Stromal cell of bone marrow (primary cell): ENCODE data around the gene CDC42BPB.
"Not testable (repeated sequence)": the region's sequence is repeated elsewhere in the genome, so short reads cannot be mapped to it uniquely, and the experiment has no call there.

Experiments used
- DNase-seq: peaks from one replicate; pipeline ENCODE4 v3.0.0-alpha.2; 2012; ENCODE audit warnings: low read depth

Gene CDC42BPB

DNA sequence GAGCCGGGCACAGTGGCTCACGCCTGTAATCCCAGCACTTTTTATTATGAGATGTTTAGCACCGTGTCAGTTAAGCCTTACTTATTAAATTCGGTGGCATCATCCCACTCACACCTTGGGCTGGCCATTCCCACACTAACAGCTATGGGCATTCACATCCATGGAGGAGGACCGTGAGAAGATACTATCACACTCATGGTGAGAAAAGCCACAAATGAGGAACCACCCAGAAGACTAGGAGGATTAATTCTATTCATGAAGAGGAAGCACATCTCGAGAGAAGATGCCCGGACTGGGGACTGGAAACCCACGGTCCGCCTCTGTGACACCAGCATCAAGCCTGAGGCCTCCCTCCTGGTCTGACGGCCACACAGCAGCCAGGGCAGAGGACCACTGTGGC is 4.9 kb downstream of the CDC42BPB start:
- no peak for DNase-seq

DNA sequence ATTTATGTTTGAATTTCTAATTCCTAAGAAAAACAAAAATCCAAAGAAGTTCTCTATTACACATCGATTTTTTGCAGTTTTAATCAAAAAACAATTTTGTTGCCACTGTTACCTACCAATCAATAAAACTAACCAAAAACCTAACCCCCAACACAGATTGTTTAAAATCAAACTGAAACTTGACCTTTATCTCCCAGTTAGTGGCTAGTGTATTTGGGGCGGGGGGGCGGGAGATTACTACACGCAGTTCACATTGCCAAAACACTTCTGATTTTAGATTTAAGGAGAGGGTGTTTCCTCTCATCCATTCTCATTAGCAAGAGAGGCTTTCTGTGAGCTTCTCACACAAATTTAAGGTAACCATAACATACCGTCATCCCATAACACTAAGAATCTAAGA is 6.4 kb downstream of the CDC42BPB start:
- no peak for DNase-seq

DNA sequence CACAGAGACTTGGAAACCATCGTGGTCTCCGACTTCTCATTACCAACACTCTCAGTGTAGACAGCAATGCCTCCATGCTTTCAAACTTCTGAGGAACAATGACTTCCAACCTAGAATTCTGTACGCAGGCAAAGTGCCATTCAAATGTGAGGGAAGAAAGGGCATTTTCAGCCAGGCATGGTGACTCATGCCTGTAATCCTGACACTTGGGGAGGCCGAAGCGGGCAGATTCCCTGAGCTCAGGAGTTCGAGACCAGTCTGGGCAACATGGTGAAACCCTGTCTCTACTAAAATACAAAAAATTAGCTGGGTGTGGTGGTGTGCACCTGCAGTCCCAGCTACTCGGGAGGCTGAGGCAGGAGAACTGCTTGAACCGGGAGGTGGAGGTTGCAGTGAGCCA is 9.9 kb downstream of the CDC42BPB start:
- DNase-seq, result not testable (repeated sequence)

DNA sequence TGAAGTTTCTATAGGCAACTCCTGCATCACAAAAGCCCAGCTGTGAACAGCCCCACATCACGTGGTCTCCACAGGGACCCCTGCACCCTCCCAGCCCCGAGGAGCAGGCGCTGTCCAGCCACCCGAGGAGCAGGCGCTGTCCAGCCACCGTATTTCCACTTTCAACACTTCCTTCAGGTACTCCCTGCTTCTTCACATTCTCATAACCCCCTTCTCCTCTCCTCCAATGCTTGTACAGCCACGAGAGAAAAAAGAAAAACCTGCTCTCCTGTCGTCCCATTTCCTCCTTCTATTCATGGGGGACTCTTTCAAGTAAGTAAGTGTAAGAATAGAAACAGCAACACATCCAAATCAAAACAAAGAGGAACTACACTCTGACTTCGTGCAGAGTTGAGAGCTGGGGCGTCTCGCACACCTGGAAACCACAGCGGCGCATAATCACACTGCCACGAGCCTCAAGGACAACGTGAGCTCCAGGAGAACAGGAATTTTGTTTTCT is 11.9 kb downstream of the CDC42BPB start:
- no peak for DNase-seq

DNA sequence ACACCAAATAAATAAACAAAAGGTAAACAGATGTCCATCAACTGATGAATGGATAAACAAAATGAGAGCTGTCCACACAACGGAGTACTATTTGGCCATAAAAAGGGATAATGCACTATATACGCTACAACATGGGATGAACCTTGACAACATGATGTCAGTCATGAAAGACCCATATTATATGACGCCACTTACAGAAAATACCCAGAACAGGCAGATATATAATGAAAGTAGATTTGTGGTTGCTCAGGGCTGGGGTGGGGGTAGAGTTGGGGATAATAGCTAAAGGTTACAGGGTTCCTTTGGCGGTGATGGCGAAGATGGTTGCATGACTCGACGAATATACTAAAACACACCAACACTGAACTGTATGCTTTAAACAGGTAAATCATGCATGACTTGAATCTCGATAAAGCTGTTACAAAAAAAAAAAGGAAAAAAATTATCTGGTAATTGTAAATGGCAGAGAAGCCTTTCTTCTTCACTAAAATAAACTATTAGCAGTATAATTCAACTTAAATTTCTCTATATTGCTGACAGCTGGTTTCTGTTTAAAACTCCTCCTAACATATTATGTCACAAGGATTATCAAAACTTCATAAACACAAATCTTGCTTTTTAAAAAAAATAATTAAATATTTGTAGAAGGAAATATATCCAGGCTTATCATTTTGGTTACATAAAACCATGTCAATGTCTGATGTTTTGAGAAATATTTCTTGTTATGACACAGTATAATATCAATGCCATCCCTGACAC is 13.9 kb downstream of the CDC42BPB start:
- DNase-seq, result no peak

DNA sequence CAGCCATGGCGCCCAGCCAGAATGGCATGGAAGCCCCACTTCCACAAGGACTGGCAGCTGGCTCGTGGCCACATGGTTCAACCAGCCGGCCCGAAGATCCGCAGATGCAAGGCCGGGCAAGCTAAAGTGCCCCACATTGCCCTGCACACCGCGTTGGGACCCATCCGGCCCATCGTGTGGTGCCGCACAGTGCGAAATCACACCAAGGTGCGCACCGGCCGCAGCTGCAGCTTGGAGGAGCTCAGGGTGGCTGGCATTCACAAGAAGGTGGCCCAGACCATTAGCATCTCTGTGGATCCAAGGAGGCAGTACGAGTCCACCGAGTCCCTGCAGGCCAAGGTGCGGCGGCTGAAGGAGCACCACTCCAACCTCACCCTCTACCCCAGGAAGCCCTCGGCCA is 15.9 kb downstream of the CDC42BPB start:
- DNase-seq, result no peak

DNA sequence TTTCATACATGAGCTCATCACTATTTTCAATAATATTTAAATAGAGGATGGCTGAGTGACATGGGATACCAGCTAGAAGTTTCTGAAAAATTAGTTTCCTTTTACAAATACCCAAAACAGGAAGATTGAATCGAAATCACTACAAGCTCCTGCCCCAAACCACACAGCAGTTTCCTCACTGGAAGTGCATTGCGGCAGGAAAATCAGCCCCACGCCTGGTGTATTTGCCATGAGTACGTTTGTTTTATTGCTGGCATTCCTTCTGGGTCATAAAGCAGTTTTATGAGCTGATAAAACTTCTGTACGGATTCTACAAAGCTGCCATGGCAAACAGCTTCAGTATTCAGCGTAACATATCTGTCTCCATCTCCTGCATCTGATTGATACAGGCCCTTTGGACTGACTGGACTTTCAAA is 23.7 kb downstream of the CDC42BPB start:
- no peak for DNase-seq

DNA sequence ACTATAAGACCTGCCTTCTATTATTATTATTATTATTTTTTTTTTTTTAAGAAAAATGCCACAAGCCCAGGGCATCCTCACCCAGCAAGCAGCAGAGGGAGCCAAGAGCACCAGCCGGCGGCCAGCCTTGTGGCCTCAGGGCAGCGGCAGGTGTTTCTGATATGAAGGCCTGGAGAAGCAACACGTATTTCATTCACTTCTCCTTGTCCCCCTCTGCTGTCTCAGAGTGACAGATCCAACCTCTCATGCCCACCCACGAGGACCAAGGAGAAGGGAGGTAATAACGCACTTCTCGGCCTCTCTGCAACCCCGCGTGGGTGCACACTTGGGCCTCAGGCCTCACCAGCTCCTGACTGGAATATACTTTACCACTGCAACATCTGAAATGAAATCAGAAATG is 25.4 kb downstream of the CDC42BPB start:
- DNase-seq, result no peak

DNA sequence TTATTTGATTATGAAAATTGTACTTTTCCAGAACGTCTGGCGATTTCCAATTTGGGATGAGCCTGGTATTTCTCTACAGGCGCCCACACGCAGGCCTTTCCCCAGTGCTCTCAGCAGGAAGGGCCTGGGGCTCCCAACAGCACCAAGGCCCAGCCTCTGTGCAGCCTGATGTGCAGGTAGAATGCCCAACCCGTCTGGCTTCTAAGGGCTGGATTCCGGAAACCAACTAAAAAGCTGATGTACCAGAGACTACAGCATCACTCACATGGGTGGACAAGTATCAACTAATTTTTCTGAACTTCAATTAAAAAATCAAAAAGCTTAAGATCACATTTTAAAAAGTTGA is 25.8 kb downstream of the CDC42BPB start:
- no peak for DNase-seq

DNA sequence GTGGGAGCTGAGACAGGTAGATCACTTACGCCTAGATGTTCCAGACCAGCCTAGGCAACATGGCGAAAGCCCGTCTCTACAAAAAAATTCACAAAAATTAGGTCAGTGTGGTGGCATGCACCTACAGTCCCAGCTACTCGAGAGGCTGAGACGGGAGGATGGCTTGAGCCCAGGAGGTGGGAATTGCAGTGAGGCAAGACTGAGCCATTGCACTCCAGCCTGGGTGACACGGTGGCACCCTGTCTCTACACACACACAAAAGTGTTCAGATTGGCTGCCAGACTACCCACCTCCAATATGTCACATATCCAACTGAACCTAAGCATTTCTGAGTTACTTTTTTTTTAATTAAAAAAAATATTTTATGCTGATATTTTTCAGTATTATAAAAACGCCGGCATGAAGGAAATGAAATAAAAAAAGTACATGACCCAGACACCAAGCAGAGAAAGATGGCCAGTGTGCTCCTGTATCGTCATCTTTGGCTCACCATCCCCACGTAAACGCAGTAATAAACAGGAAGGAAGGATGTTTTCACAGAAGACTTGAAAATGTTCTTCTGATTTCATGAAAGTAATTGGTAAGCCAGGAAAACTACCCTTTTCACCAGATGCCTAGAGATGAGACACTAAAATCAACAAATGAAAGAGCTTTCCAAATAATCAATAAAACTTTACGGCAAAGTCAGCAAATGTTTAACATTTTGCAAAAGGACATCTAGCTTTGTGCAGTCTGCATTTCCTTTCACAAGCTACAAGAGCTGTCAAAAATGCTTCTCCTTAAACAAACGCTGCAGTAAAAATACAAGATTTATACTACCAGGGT is 26.4 kb downstream of the CDC42BPB start:
- no peak for DNase-seq

DNA sequence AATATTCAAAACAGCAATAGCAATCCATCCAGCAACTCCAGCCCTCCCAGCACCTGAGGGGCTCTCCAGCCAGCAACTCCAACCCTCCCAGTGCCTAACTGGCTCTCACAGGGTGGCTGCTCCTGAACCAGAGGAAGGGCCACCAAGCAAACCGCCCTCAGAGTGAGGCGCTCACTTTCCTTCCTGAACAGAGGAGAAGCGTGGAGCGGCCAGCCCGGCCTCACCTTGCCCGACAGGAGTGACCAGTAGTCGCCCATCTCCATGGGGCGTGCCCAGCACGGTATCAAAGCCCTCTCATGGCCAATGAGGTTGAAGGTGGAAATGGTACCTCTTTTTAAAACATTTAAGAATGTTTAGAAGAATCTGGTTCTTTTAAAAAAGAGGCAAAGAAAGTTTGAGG is 27.4 kb downstream of the CDC42BPB start:
- DNase-seq, result no peak

DNA sequence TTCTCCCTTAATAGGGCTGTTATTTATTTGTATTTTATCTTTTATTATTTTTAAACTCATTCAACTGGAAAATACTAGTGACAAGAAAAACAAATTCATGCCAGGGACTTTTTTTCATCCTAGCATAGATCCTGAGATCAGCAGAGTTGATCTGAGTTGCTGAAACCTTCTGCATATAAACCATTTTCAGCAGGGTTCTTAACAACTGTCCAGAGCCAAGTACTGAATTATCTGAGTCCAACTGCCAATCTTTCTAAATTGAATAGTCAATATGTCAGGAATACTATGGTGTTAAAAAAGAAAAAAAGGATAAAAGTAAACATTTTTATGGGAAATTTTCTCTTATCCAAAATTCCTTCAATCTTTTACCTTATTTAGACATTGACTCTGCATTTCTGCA is 28.6 kb downstream of the CDC42BPB start:
- no peak for DNase-seq

DNA sequence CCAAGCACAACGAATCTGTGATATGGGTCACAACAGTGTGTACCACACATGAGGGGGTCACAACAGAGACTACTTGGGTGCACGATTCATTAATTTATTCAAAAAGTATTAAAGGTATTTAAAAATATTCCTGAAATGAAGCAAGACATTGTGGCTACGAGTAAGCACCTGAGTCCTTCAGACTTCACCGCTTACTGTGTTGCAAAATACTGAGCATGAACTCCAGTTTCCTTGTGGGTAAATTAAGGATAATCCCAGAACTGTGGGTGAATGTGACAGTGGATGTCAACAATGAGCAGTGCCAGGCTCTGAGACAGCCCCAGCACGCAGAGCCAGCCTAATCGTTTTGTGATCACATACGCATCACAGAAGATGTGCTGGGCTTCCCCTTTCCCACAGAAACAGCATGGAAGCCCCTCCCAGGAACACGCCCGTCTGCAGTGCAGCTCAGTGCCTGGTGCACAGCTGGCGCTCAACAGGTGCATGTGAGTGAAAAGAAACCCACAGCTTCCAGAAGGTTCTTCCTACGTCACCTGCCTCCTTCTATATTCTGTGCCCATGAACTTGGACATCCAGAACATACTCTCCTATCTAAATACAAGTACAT is 29.1 kb downstream of the CDC42BPB start:
- no peak for DNase-seq

DNA sequence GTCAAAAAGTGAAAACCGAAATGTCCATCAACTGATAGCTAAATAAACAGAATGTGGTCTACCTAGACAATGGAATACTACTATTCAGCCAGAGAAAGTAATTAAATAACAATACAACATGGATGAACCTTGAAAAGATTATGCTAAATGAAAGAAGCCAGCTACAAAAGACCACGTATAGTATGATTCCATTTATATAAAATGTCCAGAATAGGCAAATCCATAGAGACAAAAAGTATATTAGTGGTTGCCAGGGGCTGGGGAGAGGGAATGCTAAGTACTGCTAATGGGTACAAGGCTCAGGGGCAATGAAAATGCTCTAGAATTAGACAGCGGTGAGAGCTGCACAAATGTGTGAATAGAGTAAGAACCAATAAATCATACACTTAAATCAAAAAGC is 29.9 kb downstream of the CDC42BPB start:
- no peak for DNase-seq

DNA sequence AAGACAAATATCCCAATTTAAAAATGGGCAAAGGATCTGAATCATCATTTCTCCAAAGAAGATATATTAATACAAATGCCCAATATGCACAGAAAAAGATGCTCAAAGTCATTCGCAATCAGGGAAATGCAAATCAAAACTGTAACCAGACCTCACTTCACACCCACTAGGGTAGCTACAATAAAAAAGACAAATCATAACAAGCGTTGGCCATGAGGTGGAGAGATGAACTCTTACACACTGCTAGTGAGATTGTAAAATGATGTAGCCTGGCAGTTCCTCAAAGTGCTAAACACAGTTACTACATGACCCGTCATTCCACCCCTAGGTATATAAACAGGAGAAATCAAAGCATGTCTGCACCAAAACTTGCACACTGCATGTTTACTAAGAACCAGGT is 30.4 kb downstream of the CDC42BPB start:
- no peak for DNase-seq

DNA sequence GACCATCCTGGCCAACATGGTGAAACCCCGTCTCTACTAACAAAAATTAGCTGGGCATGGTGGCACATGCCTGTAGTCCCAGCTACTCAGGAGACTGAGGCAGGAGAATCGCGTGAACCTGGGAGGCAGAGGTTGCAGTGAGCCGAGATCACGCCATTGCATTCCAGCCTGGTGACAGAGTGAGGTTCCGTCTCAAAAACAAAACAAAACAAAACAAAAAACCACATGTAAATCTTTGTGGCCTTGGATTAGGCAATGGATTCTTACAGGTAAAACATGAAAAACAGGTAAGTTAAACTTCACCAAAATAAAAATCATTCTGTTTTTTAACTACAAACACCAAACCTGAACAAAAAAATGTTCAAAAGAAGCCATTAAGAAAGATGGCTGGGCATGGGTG is 31.2 kb downstream of the CDC42BPB start:
- not testable (repeated sequence) for DNase-seq

DNA sequence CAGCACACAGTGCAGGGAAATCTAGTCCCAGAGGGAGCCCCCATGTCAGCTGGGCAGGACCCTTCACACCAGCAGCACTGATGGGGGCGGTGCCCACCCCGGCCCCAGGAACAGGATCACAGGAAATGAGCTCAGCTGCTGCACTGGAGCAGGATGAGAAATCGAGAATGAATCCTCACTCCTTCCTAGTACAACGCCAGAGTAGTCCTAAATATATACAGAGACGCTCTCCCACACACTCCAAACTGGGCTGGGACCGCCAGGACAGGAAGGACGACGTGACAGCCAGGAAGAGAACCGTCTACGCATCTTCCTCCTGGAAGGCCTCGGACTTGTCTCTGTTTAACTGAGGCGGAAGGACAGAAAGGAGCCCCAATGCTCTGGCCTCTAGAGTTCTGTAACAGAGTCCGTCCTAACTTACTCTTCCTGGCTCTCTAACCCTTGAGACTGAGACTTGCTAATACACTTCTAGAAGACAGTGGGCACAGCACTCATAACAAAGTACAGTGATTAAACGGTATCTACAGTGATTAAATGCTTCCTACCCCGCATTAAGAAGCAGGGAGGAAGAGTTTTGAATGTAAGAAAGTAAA is 33.4 kb downstream of the CDC42BPB start:
- DNase-seq, result no peak

DNA sequence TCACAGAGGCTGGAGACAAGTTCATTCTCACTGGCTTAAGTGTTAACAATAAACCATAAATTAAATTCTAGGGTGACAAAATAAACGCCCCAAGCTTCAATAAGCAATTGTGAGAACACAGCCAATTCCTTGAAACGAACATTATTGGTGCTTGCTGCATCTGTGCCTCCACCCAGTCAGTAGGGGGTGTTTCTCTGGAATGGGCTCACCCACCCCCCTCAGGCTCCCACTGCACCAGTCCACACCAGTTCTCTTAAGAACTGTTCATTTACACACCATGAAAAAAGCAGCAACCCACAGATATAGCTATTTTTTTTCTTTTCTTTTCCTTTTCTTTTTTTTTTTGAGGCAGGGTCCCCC is 34.7 kb downstream of the CDC42BPB start:
- no peak for DNase-seq

DNA sequence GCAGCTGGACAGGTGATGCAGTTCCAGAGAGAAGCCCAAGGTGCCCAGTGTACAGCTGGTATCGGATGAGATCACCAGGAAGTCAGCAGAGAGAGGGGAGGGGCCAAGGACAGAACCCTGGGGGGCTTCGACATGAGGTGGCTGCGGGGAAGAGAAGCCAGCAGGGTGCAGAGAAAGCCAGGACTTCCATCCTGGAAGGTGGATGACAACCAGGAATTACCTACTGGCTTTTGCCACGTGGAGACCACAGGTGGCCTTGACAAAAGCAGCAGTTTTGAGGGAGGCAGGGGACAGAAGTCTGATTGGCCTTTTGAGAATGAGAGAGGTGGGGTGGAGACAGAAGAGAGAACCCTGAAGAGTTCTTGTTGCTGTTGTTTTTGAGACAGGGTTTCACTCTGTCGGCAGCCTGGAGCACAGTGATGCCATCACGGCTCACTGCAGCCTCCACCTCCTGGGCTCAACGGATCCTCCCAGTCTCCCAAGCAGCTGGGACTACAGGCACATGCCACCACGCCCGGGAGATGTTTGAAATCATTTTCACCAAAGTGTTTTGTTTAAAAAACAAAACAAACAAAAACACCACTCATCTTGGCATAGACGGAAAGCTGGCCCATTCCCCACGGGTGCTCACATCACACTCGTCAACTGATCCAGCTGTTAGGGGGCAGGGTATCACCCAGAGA is 35.2 kb downstream of the CDC42BPB start:
- DNase-seq, result no peak

DNA sequence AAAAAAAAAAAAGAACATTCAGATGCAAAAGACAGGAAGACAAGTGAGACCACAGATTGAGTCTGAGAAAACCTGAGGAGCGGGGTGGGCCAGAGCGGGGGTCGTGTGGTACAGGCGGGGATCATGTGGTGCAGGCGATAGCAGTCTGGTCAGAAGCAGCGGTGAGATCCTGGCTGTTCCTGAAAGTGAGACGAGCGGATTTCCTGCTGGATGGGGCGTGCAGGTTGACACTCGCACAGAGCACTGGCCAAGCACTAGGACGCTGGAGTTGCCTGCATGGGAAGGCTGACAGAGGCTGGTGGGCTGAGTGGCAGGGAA is 35.7 kb downstream of the CDC42BPB start:
- no peak for DNase-seq

DNA sequence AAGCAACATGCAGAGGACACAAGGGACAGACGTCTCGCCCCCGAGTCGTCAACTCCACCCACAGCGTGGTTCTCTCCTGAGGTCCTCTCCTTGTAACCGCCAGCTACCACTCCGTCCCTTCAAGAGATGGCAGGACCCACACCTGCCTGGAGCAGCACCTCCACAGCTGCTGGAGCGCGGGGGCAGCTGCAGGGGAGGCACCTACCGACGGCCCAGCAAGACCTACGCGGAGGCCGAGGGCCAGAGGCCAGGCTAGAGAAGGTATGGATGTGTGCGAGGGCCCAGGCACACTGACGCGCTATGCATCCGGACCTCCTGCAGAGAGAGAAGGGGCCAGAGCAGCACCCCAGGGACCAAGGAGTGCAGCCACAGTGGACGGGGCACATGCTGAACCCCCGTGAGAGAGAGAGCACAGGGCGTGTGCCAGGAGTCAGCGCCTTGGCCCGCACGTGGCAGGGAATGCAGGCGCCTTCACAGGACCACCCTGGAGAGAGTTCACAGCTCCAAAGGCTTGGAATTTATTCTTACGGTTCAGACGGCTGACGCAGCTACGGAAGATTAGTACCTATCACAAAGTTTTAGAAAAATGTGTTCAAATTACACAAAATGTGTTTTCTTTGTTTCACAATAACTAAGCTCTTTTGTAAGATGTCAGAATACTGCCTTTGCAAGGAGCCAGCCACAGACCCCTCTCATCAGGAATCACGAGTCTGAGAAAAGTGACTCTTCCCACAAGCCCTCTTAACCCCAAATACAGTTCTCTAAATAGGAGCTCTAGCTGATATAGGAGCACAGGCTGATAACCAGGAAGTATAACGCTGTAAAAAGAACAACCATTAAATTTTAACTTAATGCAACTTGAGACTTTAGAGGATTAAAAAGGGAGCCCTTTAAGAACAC is 36.8 kb downstream of the CDC42BPB start:
- DNase-seq, result no peak
